CD4-positive, CD25-positive, alpha-beta regulatory T cell (primary cell): Measurements from ENCODE around the gene PCDHB7. TPM values are rescaled to one million over a fixed set of nuclear protein-coding genes. Genes with fewer than 3 reads are reported as not detected.
"Not testable (repeated sequence)": the region's sequence is repeated elsewhere in the genome, so short reads cannot be mapped to it uniquely, and the experiment has no call there.

Experiments used
- ATAC-seq, 2 donors: fragments of 150-1000 bp; cut with Tn5 transposase; one replicate each; pipeline ENCODE4 v1.10.0; 2021; ENCODE audit warnings: low read depth in 2 of 2, moderate number of reproducible peaks in 2 of 2, moderate library complexity in 1 of 2
- DNase-seq, 3 donors: peaks; one replicate each; pipeline versions ENCODE4 v3.0.0 to v3.0.0-alpha.2; 2012 to 2022; ENCODE audit warnings: mixed read lengths in 1 of 3
- H3K27ac ChIP-seq: one replicate; pipeline ENCODE4 v1.7.0; 2013; ENCODE audit warnings: mild to moderate bottlenecking, low read length; ENCODE audit not compliant: insufficient read depth, poor library complexity, severe bottlenecking
- H3K27me3 ChIP-seq: one replicate; pipeline ENCODE4 v1.7.0; 2013; ENCODE audit warnings: low read length; ENCODE audit not compliant: control insufficient read depth, insufficient read depth
- H3K36me3 ChIP-seq: one replicate; pipeline ENCODE4 v1.7.0; 2013; ENCODE audit warnings: mild to moderate bottlenecking, low read length, moderate library complexity; ENCODE audit not compliant: control insufficient read depth, insufficient read depth
- H3K4me1 ChIP-seq: 2 replicates; pipeline ENCODE4 v1.7.0; 2013; ENCODE audit warnings: mild to moderate bottlenecking, low read length; ENCODE audit not compliant: insufficient read depth, control insufficient read depth, poor library complexity, severe bottlenecking
- H3K4me3 ChIP-seq: one replicate; pipeline ENCODE4 v1.7.0; 2013; ENCODE audit warnings: low read depth, mild to moderate bottlenecking, low read length, moderate library complexity
- H3K9me3 ChIP-seq, 2 experiments: 1 replicate in 1 of 2; 2 replicates in 1 of 2; pipeline ENCODE4 v1.7.0; 2013; ENCODE audit warnings: low read length in 2 of 2, mild to moderate bottlenecking in 1 of 2, moderate library complexity in 1 of 2; ENCODE audit not compliant: control insufficient read depth in 2 of 2
- H3K27ac Mint-ChIP-seq, 3 donors: one replicate each; pipeline ENCODE4 v1.8.0; 2020 to 2022; ENCODE audit warnings: mild to moderate bottlenecking in 3 of 3, mixed read lengths in 3 of 3, moderate library complexity in 2 of 3
- H3K27me3 Mint-ChIP-seq: one replicate; pipeline ENCODE4 v1.8.0; 2022; ENCODE audit warnings: mild to moderate bottlenecking, mixed read lengths
- H3K36me3 Mint-ChIP-seq: one replicate; pipeline ENCODE4 v1.8.0; 2020; ENCODE audit warnings: mixed read lengths
- H3K4me1 Mint-ChIP-seq, 4 donors: one replicate each; pipeline ENCODE4 v1.8.0; 2020 to 2022; ENCODE audit warnings: mixed read lengths in 4 of 4, mild to moderate bottlenecking in 1 of 4
- H3K4me3 Mint-ChIP-seq, 4 donors: one replicate each; pipeline ENCODE4 v1.8.0; 2020 to 2022; ENCODE audit warnings: mild to moderate bottlenecking in 4 of 4, mixed read lengths in 4 of 4, moderate library complexity in 3 of 4
- H3K9me3 Mint-ChIP-seq, 7 donors: one replicate each; pipeline ENCODE4 v1.8.0; 2020 to 2022; ENCODE audit warnings: mixed read lengths in 7 of 7, mild to moderate bottlenecking in 3 of 7, moderate library complexity in 2 of 7
- polyA plus RNA-seq, 4 donors: library from polyadenylated mRNA; unstranded; fragments of 300-500 nt; fragmentation: Illumina TruSeq; gene quantifications; one replicate each; pipeline ENCODE4 v1.2.3, GENCODE V29; 2021
- total RNA-seq: library from RNA; stranded (reverse); gene quantifications from one replicate; pipeline ENCODE4 v1.2.3, GENCODE V29; 2022

PCDHB7 gene
- total and polyA plus RNA-seq, 5 donors from 2014 or later, result not detected

DNA sequence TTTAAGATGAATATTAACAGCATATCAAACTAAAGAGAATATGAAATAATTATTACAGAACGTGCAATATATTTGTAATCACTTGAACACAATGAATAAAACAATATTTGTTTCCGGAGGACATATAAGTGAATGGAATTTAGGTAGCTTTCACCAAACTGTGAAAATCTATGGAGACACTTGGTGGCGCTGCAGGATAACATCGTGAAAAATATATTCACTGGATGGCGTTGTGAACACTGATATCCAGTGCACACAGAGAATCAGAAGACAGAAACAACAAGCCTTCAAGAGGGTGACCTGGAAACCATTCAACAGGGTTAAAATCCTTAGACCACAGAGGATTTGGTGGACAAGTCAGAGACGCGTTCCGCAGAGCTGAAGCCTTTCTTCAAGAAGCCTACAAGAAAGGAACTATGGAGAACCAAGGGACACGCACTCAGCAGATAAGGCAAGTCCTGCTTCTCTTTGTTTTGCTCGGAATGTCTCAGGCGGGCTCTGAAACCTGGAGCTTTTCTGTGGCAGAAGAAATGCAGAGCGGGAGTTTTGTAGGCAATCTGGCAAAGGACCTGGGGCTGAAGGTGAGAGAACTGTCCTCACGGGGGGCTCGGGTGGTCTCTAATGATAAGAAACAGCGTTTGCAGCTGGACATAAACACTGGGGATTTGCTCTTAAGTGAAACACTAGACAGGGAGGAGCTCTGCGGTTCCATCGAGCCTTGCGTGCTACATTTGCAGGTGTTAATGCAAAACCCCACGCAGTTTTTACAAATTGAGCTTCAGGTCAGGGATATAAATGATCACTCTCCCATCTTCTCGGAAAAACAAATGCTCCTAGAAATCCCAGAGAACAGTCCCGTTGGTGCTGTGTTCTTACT lies 27.2 kb downstream of the PCDHB7 start, which contains the start of gene PCDHB11:
PCDHB11 (plus strand) TSS at position 269 of the 877 bp plus-strand sequence; CDS start at position 417, 148 bp downstream.
- no peaks in the 10 kb centered on the region for H3K36me3 ChIP-seq
- peaks cover 17 to 25% of the 10 kb centered on the region in 2 experiments for H3K9me3 ChIP-seq
- H3K27me3 ChIP-seq, result peaks cover 5% of the 10 kb centered on the region
- Mint-ChIP-seq H3K4me1 (no peaks in the 10 kb centered on the region), H3K4me3 (no peak within 1 kb of the TSS), H3K9me3 (peaks cover 0 to 44% (median 16%) of the 10 kb centered on the region in 7 donors), H3K36me3 (no peaks in the 10 kb centered on the region), H3K27me3 (peaks cover 10% of the 10 kb centered on the region), H3K27ac (no peak within 1 kb of the TSS)
- H3K4me1 ChIP-seq, result no peaks in the 10 kb centered on the region
- DNase-seq (no peak), ATAC-seq (no peak)
- no peak within 1 kb of the TSS for H3K4me3 ChIP-seq
- no peak within 1 kb of the TSS for H3K27ac ChIP-seq

GRCh38 chr5:141201126-141201525 lies 28.7 kb downstream of the PCDHB7 start:
- H3K9me3 ChIP-seq, result peaks cover 17 to 22% of the 10 kb centered on the region in 2 experiments
- H3K27ac ChIP-seq, H3K4me3 Mint-ChIP-seq, DNase-seq, H3K36me3 Mint-ChIP-seq, H3K4me3 ChIP-seq, H3K4me1 ChIP-seq, H3K4me1 Mint-ChIP-seq, H3K27ac Mint-ChIP-seq, H3K27me3 Mint-ChIP-seq, H3K27me3 ChIP-seq, H3K36me3 ChIP-seq, ATAC-seq: not testable (repeated sequence)
- peaks cover 0 to 40% (median 15%) of the 10 kb centered on the region in 7 donors for H3K9me3 Mint-ChIP-seq

GRCh38 chr5:141201646-141202045 lies 29.2 kb downstream of the PCDHB7 start:
- not testable (repeated sequence) for ATAC-seq, H3K27ac Mint-ChIP-seq, DNase-seq, H3K27ac ChIP-seq, H3K36me3 Mint-ChIP-seq, H3K4me1 ChIP-seq, H3K36me3 ChIP-seq, H3K4me1 Mint-ChIP-seq, H3K4me3 ChIP-seq, H3K27me3 ChIP-seq, H3K4me3 Mint-ChIP-seq
- peaks cover 13 to 17% of the 10 kb centered on the region in 2 experiments for H3K9me3 ChIP-seq
- Mint-ChIP-seq H3K27me3 (peaks cover 14% of the 10 kb centered on the region), H3K9me3 (peaks cover 0 to 34% (median 10%) of the 10 kb centered on the region in 7 donors)

DNA sequence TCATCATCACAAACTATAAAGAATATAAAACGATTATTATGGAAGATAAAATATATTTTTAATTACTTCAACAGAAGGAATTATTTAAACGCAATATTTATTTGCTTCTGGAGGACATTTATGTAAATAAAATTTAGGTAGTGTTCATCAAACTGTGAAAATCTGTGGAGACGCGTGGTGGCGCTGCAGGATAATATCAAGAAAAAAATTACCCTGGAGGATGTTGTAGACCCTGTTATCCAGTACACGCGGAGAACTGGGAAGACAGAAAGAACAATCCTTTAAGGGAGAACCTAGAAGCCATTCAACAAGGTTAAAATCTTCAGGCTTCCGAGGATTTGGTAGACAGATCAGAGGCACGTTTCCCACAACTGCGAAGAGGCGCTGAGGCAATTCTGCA lies 36.0 kb downstream of the PCDHB7 start, which contains the start of gene PCDHB12:
PCDHB12 (plus strand) TSS at position 242 of the 400 bp plus-strand sequence. CDS start 189 bp downstream, outside the sequence.
- Mint-ChIP-seq H3K36me3 (no peaks in the 10 kb centered on the region), H3K4me1 (peaks cover 0 to under 1% (median under 1%) of the 10 kb centered on the region in 4 donors), H3K27ac (no peak within 1 kb of the TSS), H3K27me3 (peaks cover 20% of the 10 kb centered on the region), H3K4me3 (peak within 1 kb of the TSS in 1 of 4 donors; percentile 71), H3K9me3 (peaks cover 0 to 9% (median 0%) of the 10 kb centered on the region in 7 donors)
- Histone ChIP-seq H3K4me1 (no peaks in the 10 kb centered on the region), H3K27me3 (peaks cover 15% of the 10 kb centered on the region), H3K27ac (no peak within 1 kb of the TSS), H3K36me3 (no peaks in the 10 kb centered on the region), H3K4me3 (no peak within 1 kb of the TSS), H3K9me3 (no peaks in the 10 kb centered on the region)
- DNase-seq (peak in 1 of 3 donors; percentile 2), ATAC-seq (no peak)

GRCh38 chr5:141210281-141210680 lies 37.8 kb downstream of the PCDHB7 start:
- not testable (repeated sequence) for H3K27ac ChIP-seq, H3K4me3 Mint-ChIP-seq, H3K36me3 ChIP-seq, H3K9me3 ChIP-seq, H3K4me1 Mint-ChIP-seq, H3K4me3 ChIP-seq, ATAC-seq, DNase-seq, H3K27ac Mint-ChIP-seq, H3K4me1 ChIP-seq, H3K36me3 Mint-ChIP-seq
- peaks cover 15% of the 10 kb centered on the region for H3K27me3 ChIP-seq
- Mint-ChIP-seq H3K9me3 (peaks cover 0 to 16% (median 4%) of the 10 kb centered on the region in 7 donors), H3K27me3 (peaks cover 26% of the 10 kb centered on the region)

GRCh38 chr5:141210849-141211248 lies 38.4 kb downstream of the PCDHB7 start:
- H3K4me3 ChIP-seq, H3K4me1 Mint-ChIP-seq, H3K36me3 Mint-ChIP-seq, H3K4me3 Mint-ChIP-seq, H3K27ac Mint-ChIP-seq, H3K4me1 ChIP-seq, ATAC-seq, H3K9me3 ChIP-seq, DNase-seq, H3K36me3 ChIP-seq, H3K27ac ChIP-seq: not testable (repeated sequence)
- Mint-ChIP-seq H3K9me3 (peaks cover 0 to 17% (median 4%) of the 10 kb centered on the region in 7 donors), H3K27me3 (peaks cover 27% of the 10 kb centered on the region)
- H3K27me3 ChIP-seq, result peaks cover 15% of the 10 kb centered on the region

DNA sequence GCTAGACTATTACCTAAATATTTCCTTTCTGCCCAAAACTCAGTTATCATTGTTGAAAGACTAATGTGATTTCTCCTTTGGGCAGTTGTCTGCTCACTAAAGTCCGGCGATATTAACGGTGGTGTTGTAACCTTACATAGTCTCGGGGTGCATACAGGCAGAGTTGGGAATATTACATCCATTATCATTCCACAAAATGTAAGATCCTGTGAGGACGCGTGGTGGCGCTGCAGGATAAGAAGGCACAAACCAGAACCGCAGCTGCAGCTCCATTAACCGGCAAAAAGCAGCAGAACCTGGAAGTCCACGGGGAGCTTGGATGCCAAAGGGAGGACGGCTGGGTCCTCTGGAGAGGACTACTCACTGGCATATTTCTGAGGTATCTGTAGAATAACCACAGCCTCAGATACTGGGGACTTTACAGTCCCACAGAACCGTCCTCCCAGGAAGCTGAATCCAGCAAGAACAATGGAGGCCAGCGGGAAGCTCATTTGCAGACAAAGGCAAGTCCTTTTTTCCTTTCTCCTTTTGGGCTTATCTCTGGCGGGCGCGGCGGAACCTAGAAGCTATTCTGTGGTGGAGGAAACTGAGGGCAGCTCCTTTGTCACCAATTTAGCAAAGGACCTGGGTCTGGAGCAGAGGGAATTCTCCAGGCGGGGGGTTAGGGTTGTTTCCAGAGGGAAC lies 41.4 kb downstream of the PCDHB7 start, which contains the start of gene PCDHB13:
PCDHB13 (plus strand) TSS at position 264 of the 684 bp plus-strand sequence; CDS start at position 469, 205 bp downstream.
- not testable (repeated sequence) for H3K4me1 Mint-ChIP-seq, DNase-seq, H3K9me3 ChIP-seq, H3K36me3 ChIP-seq, H3K36me3 Mint-ChIP-seq, H3K27ac Mint-ChIP-seq, H3K4me3 ChIP-seq, H3K4me1 ChIP-seq, H3K27ac ChIP-seq, ATAC-seq, H3K27me3 ChIP-seq
- peak within 1 kb of the TSS in 2 of 4 donors; percentile 33 to 64 for H3K4me3 Mint-ChIP-seq
- H3K27me3 Mint-ChIP-seq, result peaks cover 15% of the 10 kb centered on the region
- peaks cover 0 to 24% (median 13%) of the 10 kb centered on the region in 7 donors for H3K9me3 Mint-ChIP-seq
